Activated naive CD8-positive, alpha-beta T cell treated with anti-CD3 and anti-CD28 coated beads, Interleukin-2, amount 10 ng/mL, durations not matched to agents 7 days and 5 days (primary cell): Measurements from ENCODE around the gene EXOC1. TPM values are rescaled to one million over a fixed set of nuclear protein-coding genes. Genes with fewer than 3 reads are reported as not detected.

Experiments
- ATAC-seq: fragments of 150-1000 bp; cut with Tn5 transposase; one replicate; pipeline ENCODE4 v1.10.0; 2021; ENCODE audit warnings: low read depth, moderate library complexity
- POLR2A ChIA-PET: fragments of 350-600 bp; sonication (Branson Sonifier 250); formaldehyde crosslinking; loops from one replicate; lab custom pipeline; 2021; ENCODE audit warnings: antibody characterized with exemption; lab: Charles Lee
- DNase-seq: peaks from one replicate; pipeline ENCODE4 v3.0.0; 2021
- H3K27ac Mint-ChIP-seq: one replicate; pipeline ENCODE4 v1.8.0; 2022; ENCODE audit warnings: mild to moderate bottlenecking, mixed read lengths
- H3K27me3 Mint-ChIP-seq: one replicate; pipeline ENCODE4 v1.8.0; 2022; ENCODE audit warnings: mild to moderate bottlenecking, moderate library complexity, mixed read lengths
- H3K36me3 Mint-ChIP-seq: one replicate; pipeline ENCODE4 v1.8.0; 2021; ENCODE audit warnings: mild to moderate bottlenecking, mixed read lengths
- H3K4me1 Mint-ChIP-seq: one replicate; pipeline ENCODE4 v1.8.0; 2021; ENCODE audit warnings: mixed read lengths
- H3K4me3 Mint-ChIP-seq: one replicate; pipeline ENCODE4 v1.8.0; 2022; ENCODE audit warnings: mild to moderate bottlenecking, moderate library complexity, mixed read lengths
- H3K9me3 Mint-ChIP-seq: one replicate; pipeline ENCODE4 v1.8.0; 2021; ENCODE audit warnings: mixed read lengths
- total RNA-seq, 2 experiments: library from RNA; stranded (reverse); gene quantifications; one replicate each; pipeline ENCODE4 v1.2.3, GENCODE V29; 2021

The EXOC1 gene, protein sequence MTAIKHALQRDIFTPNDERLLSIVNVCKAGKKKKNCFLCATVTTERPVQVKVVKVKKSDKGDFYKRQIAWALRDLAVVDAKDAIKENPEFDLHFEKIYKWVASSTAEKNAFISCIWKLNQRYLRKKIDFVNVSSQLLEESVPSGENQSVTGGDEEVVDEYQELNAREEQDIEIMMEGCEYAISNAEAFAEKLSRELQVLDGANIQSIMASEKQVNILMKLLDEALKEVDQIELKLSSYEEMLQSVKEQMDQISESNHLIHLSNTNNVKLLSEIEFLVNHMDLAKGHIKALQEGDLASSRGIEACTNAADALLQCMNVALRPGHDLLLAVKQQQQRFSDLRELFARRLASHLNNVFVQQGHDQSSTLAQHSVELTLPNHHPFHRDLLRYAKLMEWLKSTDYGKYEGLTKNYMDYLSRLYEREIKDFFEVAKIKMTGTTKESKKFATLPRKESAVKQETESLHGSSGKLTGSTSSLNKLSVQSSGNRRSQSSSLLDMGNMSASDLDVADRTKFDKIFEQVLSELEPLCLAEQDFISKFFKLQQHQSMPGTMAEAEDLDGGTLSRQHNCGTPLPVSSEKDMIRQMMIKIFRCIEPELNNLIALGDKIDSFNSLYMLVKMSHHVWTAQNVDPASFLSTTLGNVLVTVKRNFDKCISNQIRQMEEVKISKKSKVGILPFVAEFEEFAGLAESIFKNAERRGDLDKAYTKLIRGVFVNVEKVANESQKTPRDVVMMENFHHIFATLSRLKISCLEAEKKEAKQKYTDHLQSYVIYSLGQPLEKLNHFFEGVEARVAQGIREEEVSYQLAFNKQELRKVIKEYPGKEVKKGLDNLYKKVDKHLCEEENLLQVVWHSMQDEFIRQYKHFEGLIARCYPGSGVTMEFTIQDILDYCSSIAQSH
- 10 to 100 TPM; 35.5 to 37.5 TPM for total RNA-seq

GRCh38 chr4:55853484-55854046 lies at the start of gene EXOC1:
TSS of gene EXOC1 (plus strand) at chr4:55853648. CDS start at chr4:55858324, 4,676 bp downstream.
- no peaks in the 10 kb centered on the region for H3K9me3 Mint-ChIP-seq
- peak within 1 kb of the TSS; percentile 86 for H3K27ac Mint-ChIP-seq
- peaks cover 17% of the 10 kb centered on the region for H3K4me1 Mint-ChIP-seq
- peak; percentile 92 for ATAC-seq
- peak within 1 kb of the TSS; percentile 36 for H3K4me3 Mint-ChIP-seq
- H3K27me3 Mint-ChIP-seq: no peaks in the 10 kb centered on the region
- POLR2A ChIA-PET: interaction anchor here (0.9 to 1.1 kb wide), 2 partner anchors 1054 to 1124 kb away, joined by 4 read pairs; partner anchors contain the start of genes NOA1 and REST
- peak; percentile 98 for DNase-seq
- H3K36me3 Mint-ChIP-seq: peaks cover 18% of the 10 kb centered on the region

- ATAC-seq (no peak), DNase-seq (no peak)
- no peaks in the 10 kb centered on the region for H3K27me3 Mint-ChIP-seq
- POLR2A ChIA-PET: no interaction called here
- H3K4me3 Mint-ChIP-seq: no peak overlapping the region
- H3K27ac Mint-ChIP-seq: no peak overlapping the region
- H3K36me3 Mint-ChIP-seq: no peaks in the 10 kb centered on the region
- no peaks in the 10 kb centered on the region for H3K4me1 Mint-ChIP-seq
- H3K9me3 Mint-ChIP-seq: no peaks in the 10 kb centered on the region
These were observed 45.9 kb upstream of the EXOC1 start for GRCh38 chr4:55807556-55807955.

- H3K27me3 Mint-ChIP-seq: no peaks in the 10 kb centered on the region
These were observed 45.3 kb upstream of the EXOC1 start for GRCh38 chr4:55808186-55808585.

DNA sequence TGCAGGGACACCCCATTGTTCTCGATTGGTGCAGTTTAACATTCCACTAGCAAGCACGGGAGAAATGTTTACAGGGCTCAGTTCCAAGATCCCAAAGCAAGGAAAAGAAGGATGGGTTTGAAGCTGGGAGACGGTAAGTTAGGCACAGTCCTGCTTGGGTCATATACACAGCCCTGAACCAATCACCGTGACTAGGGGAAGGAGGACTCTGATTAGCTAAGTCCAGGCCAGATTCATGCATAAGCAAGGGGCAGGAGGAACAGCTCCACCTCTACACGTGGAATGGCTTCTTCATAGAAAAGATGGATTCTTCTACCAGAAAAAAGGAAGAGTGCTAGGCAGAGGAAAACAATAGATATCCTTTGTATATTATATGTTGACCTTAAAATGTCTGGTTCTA lies 44.8 kb upstream of the EXOC1 start:
- H3K9me3 Mint-ChIP-seq: no peaks in the 10 kb centered on the region
- DNase-seq (no peak), ATAC-seq (no peak)
- no peak overlapping the region for H3K27ac Mint-ChIP-seq
- no peak overlapping the region for H3K4me3 Mint-ChIP-seq
- POLR2A ChIA-PET: no interaction called here
- H3K36me3 Mint-ChIP-seq: no peaks in the 10 kb centered on the region
- H3K27me3 Mint-ChIP-seq: no peaks in the 10 kb centered on the region
- no peaks in the 10 kb centered on the region for H3K4me1 Mint-ChIP-seq

More at GRCh38 chr4:55808186-55808585, 45.3 kb upstream of the EXOC1 start:
- Mint-ChIP-seq H3K9me3 (no peaks in the 10 kb centered on the region), H3K4me1 (no peaks in the 10 kb centered on the region), H3K27ac (no peak overlapping the region), H3K4me3 (no peak overlapping the region), H3K36me3 (no peaks in the 10 kb centered on the region)
- ATAC-seq: no peak
- POLR2A ChIA-PET: no interaction called here
- no peak for DNase-seq

- no peak for ATAC-seq
- Mint-ChIP-seq H3K4me1 (peaks cover 2% of the 10 kb centered on the region), H3K27me3 (peaks cover 18% of the 10 kb centered on the region), H3K36me3 (no peaks in the 10 kb centered on the region), H3K4me3 (no peak overlapping the region), H3K27ac (no peak overlapping the region), H3K9me3 (peaks cover 1% of the 10 kb centered on the region)
- POLR2A ChIA-PET: no interaction called here
- DNase-seq: no peak
These were observed 35.8 kb upstream of the EXOC1 start for GRCh38 chr4:55817691-55818090.

- H3K27me3 Mint-ChIP-seq: peaks cover 18% of the 10 kb centered on the region
- POLR2A ChIA-PET: no interaction called here
- H3K4me3 Mint-ChIP-seq: peak within 1 kb of the TSS; percentile 47
- no peaks in the 10 kb centered on the region for H3K36me3 Mint-ChIP-seq
- no peak for DNase-seq
- no peak within 1 kb of the TSS for H3K27ac Mint-ChIP-seq
- H3K4me1 Mint-ChIP-seq: peaks cover 2% of the 10 kb centered on the region
- peaks cover 1% of the 10 kb centered on the region for H3K9me3 Mint-ChIP-seq
- ATAC-seq: no peak
These were observed 33.8 kb upstream of the EXOC1 start, which contains the start of gene EXOC1L for GRCh38 chr4:55819634-55820033. TSS of gene EXOC1L (plus strand) at chr4:55819790. CDS start at chr4:55820027, 237 bp downstream.

DNA sequence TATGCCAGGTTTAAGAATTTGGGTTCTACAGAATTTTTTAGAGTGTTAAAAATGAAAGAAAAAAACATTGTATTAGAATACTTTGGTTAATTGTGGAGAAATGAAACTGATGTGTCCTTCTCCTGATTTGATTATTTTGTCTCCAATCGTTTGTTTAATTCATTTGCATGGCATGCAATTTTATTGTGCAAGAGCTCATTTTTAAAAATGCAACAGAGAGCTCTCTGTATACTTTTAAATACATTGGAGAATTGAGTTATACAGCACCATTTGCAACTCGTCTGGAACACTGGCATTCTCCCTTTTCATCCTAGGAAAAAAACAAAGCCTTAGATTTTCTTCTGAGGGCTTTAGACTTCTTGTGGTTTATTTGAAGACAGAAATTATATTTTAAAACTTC lies 33.2 kb upstream of the EXOC1 start:
- peaks cover 1% of the 10 kb centered on the region for H3K9me3 Mint-ChIP-seq
- no peaks in the 10 kb centered on the region for H3K36me3 Mint-ChIP-seq
- peaks cover 2% of the 10 kb centered on the region for H3K4me1 Mint-ChIP-seq
- peaks cover 18% of the 10 kb centered on the region for H3K27me3 Mint-ChIP-seq
- H3K27ac Mint-ChIP-seq: no peak overlapping the region
- ATAC-seq: no peak
- H3K4me3 Mint-ChIP-seq: no peak overlapping the region
- POLR2A ChIA-PET: no interaction called here
- no peak for DNase-seq

DNA sequence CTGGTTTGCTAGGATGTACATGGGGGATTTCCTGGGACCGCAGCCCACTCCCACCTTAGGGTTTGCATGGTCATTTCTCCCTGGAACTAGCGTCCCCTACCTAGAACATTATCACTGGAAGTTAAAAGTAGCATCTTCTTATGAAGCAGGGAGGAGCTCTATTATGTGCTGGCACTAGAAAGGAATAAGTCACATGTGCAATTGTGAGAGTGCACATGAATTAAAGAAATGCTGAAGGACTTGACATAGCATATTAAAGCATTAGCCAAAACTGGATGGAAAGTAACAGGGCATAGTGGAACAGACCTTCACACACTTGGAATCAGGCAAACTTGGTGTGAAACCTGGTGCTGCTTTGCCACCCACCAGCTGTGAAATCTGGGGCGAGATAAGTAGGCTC lies 31.1 kb upstream of the EXOC1 start:
- Mint-ChIP-seq H3K27ac (no peak overlapping the region), H3K4me3 (no peak overlapping the region), H3K36me3 (no peaks in the 10 kb centered on the region), H3K27me3 (peaks cover 18% of the 10 kb centered on the region), H3K4me1 (peaks cover 2% of the 10 kb centered on the region), H3K9me3 (peaks cover 1% of the 10 kb centered on the region)
- DNase-seq (no peak), ATAC-seq (no peak)
- POLR2A ChIA-PET: no interaction called here

GRCh38 chr4:55824865-55825264 lies 28.6 kb upstream of the EXOC1 start:
- Mint-ChIP-seq H3K36me3 (no peaks in the 10 kb centered on the region), H3K9me3 (no peaks in the 10 kb centered on the region), H3K4me3 (no peak overlapping the region), H3K27me3 (peaks cover 7% of the 10 kb centered on the region), H3K4me1 (no peaks in the 10 kb centered on the region), H3K27ac (no peak overlapping the region)
- DNase-seq (no peak), ATAC-seq (no peak)
- POLR2A ChIA-PET: no interaction called here

DNA sequence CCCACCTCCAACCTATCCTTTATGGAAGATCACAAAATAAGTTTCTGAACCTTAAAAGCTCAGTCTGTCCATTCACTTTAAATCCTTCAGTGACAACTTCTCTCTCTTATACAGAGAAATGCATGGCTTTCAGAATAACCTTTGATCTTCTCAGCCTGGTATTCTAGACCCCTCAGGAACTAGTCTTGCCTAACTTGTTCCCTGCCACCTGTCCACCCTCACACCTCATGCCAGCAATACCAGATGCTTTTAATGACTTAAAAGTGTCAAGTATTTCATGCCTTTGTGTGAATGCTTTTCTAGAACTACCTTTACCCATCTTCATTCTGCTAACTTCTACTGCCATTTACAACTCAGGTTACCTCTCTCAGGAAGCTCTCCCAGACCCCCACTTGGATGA lies 26.5 kb upstream of the EXOC1 start:
- POLR2A ChIA-PET: no interaction called here
- H3K4me3 Mint-ChIP-seq: no peak overlapping the region
- DNase-seq (no peak), ATAC-seq (no peak)
- H3K27ac Mint-ChIP-seq: no peak overlapping the region
- no peaks in the 10 kb centered on the region for H3K36me3 Mint-ChIP-seq
- no peaks in the 10 kb centered on the region for H3K9me3 Mint-ChIP-seq
- H3K27me3 Mint-ChIP-seq: peaks cover 3% of the 10 kb centered on the region
- no peaks in the 10 kb centered on the region for H3K4me1 Mint-ChIP-seq

DNA sequence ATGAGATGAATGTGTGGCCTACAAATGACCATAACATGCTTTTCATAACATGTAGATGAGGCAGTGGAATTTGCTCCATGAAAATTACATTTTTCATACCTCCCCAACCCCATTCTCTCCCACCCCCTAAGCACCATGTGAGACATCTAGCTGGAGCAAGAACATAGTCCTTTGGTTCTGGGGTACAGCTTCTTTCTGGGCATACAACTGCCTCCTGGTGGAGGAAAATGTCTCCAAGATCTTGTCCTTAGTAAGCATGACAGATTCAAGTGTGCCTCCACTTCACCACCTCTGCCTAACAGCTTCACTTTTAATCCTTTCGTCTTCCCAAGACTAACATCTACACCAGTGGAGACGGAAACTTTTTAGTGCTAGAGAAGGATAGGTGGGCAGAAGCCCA lies 25.9 kb upstream of the EXOC1 start:
- DNase-seq (no peak), ATAC-seq (no peak)
- no peak overlapping the region for H3K27ac Mint-ChIP-seq
- H3K36me3 Mint-ChIP-seq: no peaks in the 10 kb centered on the region
- H3K4me3 Mint-ChIP-seq: no peak overlapping the region
- POLR2A ChIA-PET: no interaction called here
- no peaks in the 10 kb centered on the region for H3K27me3 Mint-ChIP-seq
- H3K4me1 Mint-ChIP-seq: no peaks in the 10 kb centered on the region
- H3K9me3 Mint-ChIP-seq: no peaks in the 10 kb centered on the region

DNA sequence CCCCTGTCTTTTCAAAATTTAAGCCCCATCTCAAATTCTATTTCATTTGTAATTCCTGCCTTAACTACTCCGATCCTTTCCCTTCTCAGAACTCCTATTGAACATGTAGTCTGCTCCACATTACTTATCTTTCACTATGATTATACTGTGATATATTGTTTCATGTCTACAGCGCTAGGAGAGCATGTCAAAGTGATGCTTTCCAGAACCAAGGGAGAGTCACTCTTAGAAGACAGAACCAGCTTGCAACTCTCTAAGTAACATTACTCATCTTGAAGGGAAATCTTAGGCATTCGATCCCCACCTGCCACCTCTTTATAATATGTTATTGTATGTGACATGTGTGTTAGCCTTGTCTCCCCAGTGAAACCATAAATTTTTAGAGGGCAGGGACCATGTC lies 23.4 kb upstream of the EXOC1 start:
- H3K4me3 Mint-ChIP-seq: no peak overlapping the region
- POLR2A ChIA-PET: no interaction called here

GRCh38 chr4:55830716-55831115 lies 22.7 kb upstream of the EXOC1 start:
- Mint-ChIP-seq H3K27me3 (peaks cover 12% of the 10 kb centered on the region), H3K9me3 (no peaks in the 10 kb centered on the region), H3K4me3 (no peak overlapping the region), H3K36me3 (no peaks in the 10 kb centered on the region), H3K4me1 (no peaks in the 10 kb centered on the region), H3K27ac (no peak overlapping the region)
- DNase-seq (no peak), ATAC-seq (no peak)
- POLR2A ChIA-PET: no interaction called here

More for the DNA sequence above, 23.4 kb upstream of the EXOC1 start:
- Mint-ChIP-seq H3K4me1 (no peaks in the 10 kb centered on the region), H3K9me3 (no peaks in the 10 kb centered on the region), H3K36me3 (no peaks in the 10 kb centered on the region), H3K27ac (no peak overlapping the region), H3K27me3 (peaks cover 7% of the 10 kb centered on the region)
- DNase-seq (no peak), ATAC-seq (no peak)
